SK-MEL-5 (cell line): ENCODE results near the gene CFAP299. TPM values are rescaled to one million over a fixed set of nuclear protein-coding genes. Genes with fewer than 3 reads are reported as not detected.
"Not testable (repeated sequence)": the region's sequence is repeated elsewhere in the genome, so short reads cannot be mapped to it uniquely, and the experiment has no call there.

ENCODE experiments used
- DNase-seq: peaks from one replicate; pipeline ENCODE4 v3.0.0-alpha.2; 2016; ENCODE audit warnings: low read depth, low spot score
- in situ Hi-C: cut with HindIII; loops from 2 replicates; pipeline ENCODE4 v1.10.0; 2016; ENCODE audit warnings: low sequenced_read_pairs, high pct_unique_total_duplicates, low pct_unique_long_range_greater_than_20kb
- total RNA-seq: library from RNA; depleted of rRNA; stranded (reverse); fragments of >200 nt; shearing (Covaris generic); gene quantifications from 2 replicates; pipeline ENCODE4 v1.2.3, GENCODE V29; 2014

CFAP299 gene
- total RNA-seq, 1 experiment from 2014 or later = not detected

DNA sequence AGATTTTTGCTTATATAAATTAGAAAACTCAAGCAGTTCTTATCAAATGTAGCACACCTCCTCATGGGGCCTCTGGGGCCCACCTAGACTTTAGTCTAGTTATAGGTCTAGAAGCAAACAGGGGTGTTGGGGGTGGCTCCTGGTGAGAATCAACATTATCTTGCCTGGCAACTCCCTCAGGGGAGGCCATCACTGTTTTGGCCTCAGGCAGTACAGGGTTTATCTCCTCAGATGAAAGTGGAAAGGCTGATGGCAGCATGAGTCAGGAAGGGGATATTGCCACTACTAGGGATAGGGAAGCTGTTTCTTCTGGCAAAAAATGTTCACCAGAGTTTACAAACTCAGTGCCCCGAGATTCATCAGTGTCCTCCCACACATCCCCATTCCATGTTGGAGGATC lies 462.6 kb downstream of the CFAP299 start:
- in situ Hi-C loops = no loop called here

GRCh38 chr4:80800719-80801118 lies 465.2 kb downstream of the CFAP299 start:
- in situ Hi-C loops, DNase-seq: not testable (repeated sequence)

More for the DNA sequence above, 462.6 kb downstream of the CFAP299 start:
- DNase-seq = no peak

GRCh38 chr4:80803337-80803736 lies 467.8 kb downstream of the CFAP299 start:
- DNase-seq = no peak
- in situ Hi-C loops = no loop called here

DNA sequence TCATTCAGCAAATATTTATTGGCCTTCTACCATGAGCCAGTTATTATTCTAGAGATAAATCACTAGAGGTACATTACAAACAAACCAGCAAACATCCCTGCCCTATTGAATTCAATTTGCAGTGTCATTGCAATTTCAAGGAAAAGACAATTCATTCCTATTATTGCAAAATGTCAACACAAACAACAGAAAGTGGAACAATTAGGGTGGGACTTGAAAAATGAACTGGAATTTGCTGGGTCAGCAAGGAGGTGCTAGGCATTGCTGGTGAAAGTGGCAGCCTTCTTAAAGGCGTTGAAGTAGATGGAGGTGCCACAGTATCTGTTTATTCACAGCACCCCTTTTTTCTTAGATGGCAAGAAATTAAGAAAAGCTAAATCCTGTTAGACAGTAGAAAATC lies 470.9 kb downstream of the CFAP299 start:
- in situ Hi-C loops = no loop called here
- DNase-seq = no peak

DNA sequence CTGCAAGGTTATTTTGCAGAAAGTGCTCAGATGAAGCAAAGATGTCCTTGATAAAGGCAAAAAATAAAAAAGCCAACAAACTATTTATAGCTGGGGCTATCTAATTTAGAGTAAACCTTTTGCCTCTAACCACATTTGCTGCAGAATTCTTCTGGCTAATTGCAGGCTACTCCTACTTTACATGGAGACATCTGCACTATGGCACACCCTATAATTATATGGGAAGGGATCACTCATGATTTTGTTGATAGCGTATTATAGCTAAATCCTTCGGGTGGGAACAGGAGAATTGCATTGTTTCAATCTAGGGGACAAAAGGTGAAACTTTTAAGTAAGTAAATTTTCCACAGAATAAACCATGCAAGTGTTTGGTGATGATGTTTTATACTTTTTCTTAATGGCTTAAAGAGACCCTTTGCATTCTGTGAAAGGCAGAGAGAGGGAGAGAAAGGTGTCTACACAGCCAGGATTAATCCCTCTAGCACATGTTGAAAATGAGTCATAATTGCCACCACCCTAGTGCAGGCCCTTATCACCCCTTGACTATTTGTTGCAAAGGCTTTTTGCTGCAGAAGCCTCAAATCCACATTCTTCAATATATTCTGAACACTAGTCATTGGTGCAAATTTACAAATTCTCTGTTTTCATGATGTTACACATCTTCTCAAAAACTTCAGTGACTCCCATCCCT lies 473.7 kb downstream of the CFAP299 start:
- in situ Hi-C loops = no loop called here

GRCh38 chr4:80811406-80811805 lies 475.9 kb downstream of the CFAP299 start:
- DNase-seq = no peak

More for the DNA sequence above, 473.7 kb downstream of the CFAP299 start:
- no peak for DNase-seq

GRCh38 chr4:80812145-80812544 lies 476.6 kb downstream of the CFAP299 start:
- in situ Hi-C loops = no loop called here
- DNase-seq = no peak

More at GRCh38 chr4:80811406-80811805, 475.9 kb downstream of the CFAP299 start:
- in situ Hi-C loops = no loop called here

- in situ Hi-C loops = no loop called here
- no peak for DNase-seq
Observed at GRCh38 chr4:80814266-80814665, 478.7 kb downstream of the CFAP299 start.

DNA sequence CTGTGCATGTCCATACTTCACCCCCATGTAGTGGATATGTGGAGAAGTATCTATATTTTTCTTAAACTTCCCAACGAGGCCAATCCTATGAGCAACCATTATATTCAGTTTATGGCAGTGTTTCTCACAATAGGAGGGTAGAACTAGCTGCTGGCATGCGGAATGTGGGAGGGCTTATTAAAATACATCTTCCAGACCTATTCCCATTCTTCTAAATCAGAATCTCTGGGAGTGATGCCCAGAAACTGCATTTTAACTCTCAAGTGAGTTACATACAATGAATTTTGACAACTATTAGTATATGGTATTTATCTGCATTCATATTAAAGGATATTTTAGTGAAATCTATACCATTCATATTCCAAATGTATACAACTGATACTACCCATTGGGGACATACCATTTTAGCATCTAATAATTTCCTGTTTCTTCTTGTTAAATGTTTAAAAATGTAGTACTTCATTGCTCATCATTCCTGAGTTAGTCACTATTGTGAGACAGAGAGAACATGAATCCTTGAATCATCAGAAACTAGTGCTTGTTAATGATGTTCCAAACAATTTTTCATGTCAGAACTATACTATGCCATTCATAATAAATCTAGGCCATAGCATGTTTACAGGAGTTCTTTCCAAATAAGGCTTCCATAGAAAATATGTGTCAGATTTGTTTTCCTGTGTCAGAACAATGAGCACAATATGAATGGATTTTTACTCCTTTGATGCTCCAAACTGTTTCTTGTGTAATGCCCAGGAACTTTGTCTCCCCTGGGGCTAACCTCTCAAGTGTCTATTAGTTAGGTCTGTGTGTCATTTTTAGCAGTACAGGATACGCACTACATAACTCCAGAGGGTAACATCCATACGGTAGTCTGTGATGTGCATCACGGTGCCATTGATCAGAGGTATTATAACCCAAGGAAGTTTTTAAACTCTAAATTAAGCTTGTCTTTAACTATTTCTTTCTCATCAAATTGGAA lies 496.1 kb downstream of the CFAP299 start:
- no peak for DNase-seq
- in situ Hi-C loops = no loop called here

DNA sequence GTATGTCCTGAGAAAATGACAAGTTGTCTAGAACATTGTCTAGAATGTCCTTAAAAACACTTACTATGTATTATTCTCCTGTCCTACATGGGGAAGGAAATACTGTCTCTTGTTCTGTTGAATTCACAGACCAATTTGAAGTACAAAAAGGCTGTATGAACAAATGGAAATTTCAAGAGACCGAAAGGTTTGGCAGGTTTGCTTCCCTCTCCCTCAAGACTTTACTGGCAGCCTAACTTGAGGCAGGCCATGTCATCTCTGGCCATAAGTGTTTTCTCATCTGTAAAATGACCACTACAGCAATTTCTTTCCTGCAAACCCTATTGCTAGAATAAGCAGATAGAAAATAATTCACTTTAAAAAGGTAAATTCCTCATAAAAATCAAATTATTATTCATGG lies 503.8 kb downstream of the CFAP299 start:
- no peak for DNase-seq
- in situ Hi-C loops = no loop called here

- no peak for DNase-seq
- in situ Hi-C loops = no loop called here
Observed at GRCh38 chr4:80839792-80840191, 504.3 kb downstream of the CFAP299 start.

GRCh38 chr4:80840396-80840795 lies 504.9 kb downstream of the CFAP299 start:
- in situ Hi-C loops = no loop called here
- no peak for DNase-seq

- no peak for DNase-seq
Observed at GRCh38 chr4:80841587-80842281, 506.2 kb downstream of the CFAP299 start.

DNA sequence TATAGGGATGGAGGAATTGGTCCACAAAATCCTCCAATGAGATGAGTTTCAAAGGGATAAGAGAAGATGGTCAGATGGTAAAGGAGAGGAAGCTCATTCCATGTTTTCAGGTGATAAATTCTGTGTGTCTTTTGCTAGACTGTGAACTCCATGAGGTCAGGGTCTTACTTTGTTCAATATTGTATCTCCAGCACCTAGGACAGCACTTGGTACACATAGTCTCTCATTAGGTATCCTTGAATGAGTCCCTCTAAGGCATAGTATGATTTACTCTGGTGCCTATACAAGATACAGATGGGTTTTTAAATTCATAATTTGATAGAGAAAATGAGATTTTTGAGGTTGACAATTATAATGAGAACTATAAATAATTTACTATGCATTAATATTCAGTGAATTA lies 510.7 kb downstream of the CFAP299 start:
- DNase-seq = no peak
- in situ Hi-C loops = no loop called here

More at GRCh38 chr4:80841587-80842281, 506.2 kb downstream of the CFAP299 start:
- in situ Hi-C loops = no loop called here

DNA sequence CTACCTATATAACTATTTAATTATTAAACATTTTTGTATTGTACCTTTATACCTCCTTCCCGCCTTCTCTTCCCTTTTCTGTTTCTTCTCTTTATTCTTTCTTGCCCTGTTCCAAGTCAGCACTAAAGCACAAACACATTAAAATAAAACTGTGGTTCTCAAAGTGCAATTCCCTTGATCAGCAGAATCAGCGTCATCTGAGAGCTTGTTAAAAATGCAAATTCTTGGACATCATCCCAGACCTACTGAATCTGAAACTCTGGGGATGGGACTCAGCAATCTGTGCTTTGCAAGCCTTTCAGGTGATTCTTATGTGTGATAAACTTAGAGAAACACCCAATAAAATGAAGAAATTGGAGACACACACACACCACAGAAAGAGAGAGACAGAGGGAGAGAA lies 516.5 kb downstream of the CFAP299 start:
- DNase-seq = no peak
- in situ Hi-C loops = no loop called here

DNA sequence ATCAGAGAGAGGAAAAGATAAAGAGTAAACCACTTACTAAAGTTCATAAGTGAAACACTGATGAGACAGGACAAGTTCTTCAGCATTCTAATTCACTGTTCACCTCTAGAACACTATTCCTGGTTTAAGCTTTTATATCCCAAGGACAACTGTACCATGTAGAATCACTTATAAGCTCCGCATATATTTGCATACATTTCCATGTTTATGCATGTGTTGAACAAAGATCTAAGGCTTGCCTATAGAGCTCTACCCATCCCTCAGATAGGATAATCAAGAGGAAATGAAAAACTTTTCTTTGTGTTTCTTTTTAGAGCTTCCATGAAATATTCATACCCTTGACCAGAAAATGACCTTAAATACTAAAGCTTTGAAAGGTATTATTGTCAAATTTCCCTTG lies 538.0 kb downstream of the CFAP299 start:
- in situ Hi-C loops = no loop called here
- no peak for DNase-seq

GRCh38 chr4:80874979-80875378 lies 539.4 kb downstream of the CFAP299 start:
- no peak for DNase-seq
- in situ Hi-C loops = no loop called here

- no peak for DNase-seq
- in situ Hi-C loops = no loop called here
Observed at GRCh38 chr4:80875642-80876041, 540.1 kb downstream of the CFAP299 start.
